ENCODE measurements around the gene RTL1.

The RTL1 gene

GRCh38 chr14:100866666-100867630 is 36.6 kb downstream of the RTL1 start:
- H3K9me3 ChIP-seq (ENCODE audit: insufficient read depth, low read length, severe bottlenecking) = peaks cover 5% of the 10 kb centered on the region
- DNase-seq = no peak
- ATAC-seq (ENCODE audit: insufficient read depth, low read depth) = no peak
- no peak overlapping the region for H2AFZ ChIP-seq (ENCODE audit: low read depth, low read length)
- no peaks in the 10 kb centered on the region for H3K4me1 ChIP-seq (ENCODE audit: insufficient read depth, low read length)
- no peak overlapping the region for H3K4me3 ChIP-seq (ENCODE audit: low read depth in 1 of 2, low read length in 2 of 2)
- H3K27ac ChIP-seq (ENCODE audit: low read length) = no peak overlapping the region
- no peak overlapping the region for H3K4me2 ChIP-seq (ENCODE audit: insufficient read depth, low read length)
- H3K27me3 ChIP-seq (ENCODE audit: insufficient read depth, low read length, poor library complexity) = peaks cover 4% of the 10 kb centered on the region
- no peaks in the 10 kb centered on the region for H3K36me3 ChIP-seq (ENCODE audit: insufficient read depth, low read length)
- no peak overlapping the region for H3K9ac ChIP-seq (ENCODE audit: low read depth, low read length)
- no peak for TF ChIP-seq EZH2 (IDR thresholded peaks at IDR 0.05; ENCODE audit: borderline replicate concordance, low read depth, low read length, severe bottlenecking)
- TF ChIP-seq CTCF (IDR thresholded peaks at IDR 0.05; ENCODE audit: borderline replicate concordance, extremely low read depth, low read length, poor library complexity, severe bottlenecking) = no peak
- 0 out of 2 replicates have a peak, but pooled peaks cover 4% of the 10 kb centered on the region for H4K20me1 ChIP-seq (ENCODE audit: insufficient read depth, low read length)
- no peaks in the 10 kb centered on the region for H3K79me2 ChIP-seq (ENCODE audit: insufficient read depth, low read length)

GRCh38 chr14:100865682-100866591 is 37.6 kb downstream of the RTL1 start:
- Histone ChIP-seq H3K36me3 (ENCODE audit: insufficient read depth, low read length) (no peaks in the 10 kb centered on the region), H3K4me2 (ENCODE audit: insufficient read depth, low read length) (no peak overlapping the region), H4K20me1 (ENCODE audit: insufficient read depth, low read length) (0 out of 2 replicates have a peak, but pooled peaks cover 4% of the 10 kb centered on the region), H3K4me3 (ENCODE audit: low read depth in 1 of 2, low read length in 2 of 2) (no peak overlapping the region), H3K9me3 (ENCODE audit: insufficient read depth, low read length, severe bottlenecking) (peaks cover 5% of the 10 kb centered on the region), H3K79me2 (ENCODE audit: insufficient read depth, low read length) (no peaks in the 10 kb centered on the region), H3K9ac (ENCODE audit: low read depth, low read length) (no peak overlapping the region), H2AFZ (ENCODE audit: low read depth, low read length) (no peak overlapping the region), H3K4me1 (ENCODE audit: insufficient read depth, low read length) (no peaks in the 10 kb centered on the region), H3K27me3 (ENCODE audit: insufficient read depth, low read length, poor library complexity) (peaks cover 6% of the 10 kb centered on the region), H3K27ac (ENCODE audit: low read length) (no peak overlapping the region)
- TF ChIP-seq EZH2 (IDR thresholded peaks at IDR 0.05; ENCODE audit: borderline replicate concordance, low read depth, low read length, severe bottlenecking) = no peak
- no peak for TF ChIP-seq CTCF (IDR thresholded peaks at IDR 0.05; ENCODE audit: borderline replicate concordance, extremely low read depth, low read length, poor library complexity, severe bottlenecking)
- ATAC-seq (ENCODE audit: insufficient read depth, low read depth) (no peak), DNase-seq (no peak)

GRCh38 chr14:100864960-100865681 is 38.4 kb downstream of the RTL1 start:
- no peak overlapping the region for H3K27ac ChIP-seq (ENCODE audit: low read length)
- no peaks in the 10 kb centered on the region for H3K4me1 ChIP-seq (ENCODE audit: insufficient read depth, low read length)
- ATAC-seq (ENCODE audit: insufficient read depth, low read depth) (no peak), DNase-seq (no peak)
- no peak overlapping the region for H3K4me2 ChIP-seq (ENCODE audit: insufficient read depth, low read length)
- no peak overlapping the region for H3K4me3 ChIP-seq (ENCODE audit: low read depth in 1 of 2, low read length in 2 of 2)
- H3K79me2 ChIP-seq (ENCODE audit: insufficient read depth, low read length) = no peaks in the 10 kb centered on the region
- H4K20me1 ChIP-seq (ENCODE audit: insufficient read depth, low read length) = 0 out of 2 replicates have a peak, but pooled peaks cover 4% of the 10 kb centered on the region
- H3K36me3 ChIP-seq (ENCODE audit: insufficient read depth, low read length) = no peaks in the 10 kb centered on the region
- peaks cover 6% of the 10 kb centered on the region for H3K27me3 ChIP-seq (ENCODE audit: insufficient read depth, low read length, poor library complexity)
- H3K9me3 ChIP-seq (ENCODE audit: insufficient read depth, low read length, severe bottlenecking) = peaks cover 5% of the 10 kb centered on the region
- no peak overlapping the region for H2AFZ ChIP-seq (ENCODE audit: low read depth, low read length)
- H3K9ac ChIP-seq (ENCODE audit: low read depth, low read length) = no peak overlapping the region
- TF ChIP-seq EZH2 (IDR thresholded peaks at IDR 0.05; ENCODE audit: borderline replicate concordance, low read depth, low read length, severe bottlenecking) (no peak), CTCF (IDR thresholded peaks at IDR 0.05; ENCODE audit: borderline replicate concordance, extremely low read depth, low read length, poor library complexity, severe bottlenecking) (no peak)

Data from DND-41 (cell line).